ENCODE results near the gene DCDC2C.

The DCDC2C gene

DNA sequence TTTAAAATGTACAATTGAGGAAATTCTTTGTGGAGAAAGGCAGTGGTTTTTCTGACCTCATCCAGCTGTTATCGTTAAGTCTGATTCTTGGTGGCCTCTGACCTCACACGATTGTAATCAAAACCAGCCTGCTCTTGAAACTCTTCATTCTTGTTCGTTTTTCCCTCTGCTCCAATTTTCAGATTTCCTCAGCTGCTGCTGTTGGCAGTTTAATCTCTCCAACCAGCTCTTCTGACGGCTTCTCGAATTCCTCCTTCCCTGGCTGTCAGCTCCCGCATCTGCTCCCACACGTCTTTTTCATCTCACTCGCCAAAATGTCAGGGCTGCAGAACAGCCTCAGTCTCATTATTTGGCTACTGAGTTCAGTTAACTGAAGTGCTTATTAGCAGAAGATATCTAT is 136.1 kb downstream of the DCDC2C start:
- DNase-seq, result no peak

- no peak for DNase-seq
Observed at GRCh38 chr2:3840611-3841155, 137.3 kb downstream of the DCDC2C start.

- DNase-seq, result no peak
Observed at GRCh38 chr2:3847397-3848052, 144.2 kb downstream of the DCDC2C start.

GRCh38 chr2:3848776-3849175 is 145.4 kb downstream of the DCDC2C start:
- no peak for DNase-seq

DNA sequence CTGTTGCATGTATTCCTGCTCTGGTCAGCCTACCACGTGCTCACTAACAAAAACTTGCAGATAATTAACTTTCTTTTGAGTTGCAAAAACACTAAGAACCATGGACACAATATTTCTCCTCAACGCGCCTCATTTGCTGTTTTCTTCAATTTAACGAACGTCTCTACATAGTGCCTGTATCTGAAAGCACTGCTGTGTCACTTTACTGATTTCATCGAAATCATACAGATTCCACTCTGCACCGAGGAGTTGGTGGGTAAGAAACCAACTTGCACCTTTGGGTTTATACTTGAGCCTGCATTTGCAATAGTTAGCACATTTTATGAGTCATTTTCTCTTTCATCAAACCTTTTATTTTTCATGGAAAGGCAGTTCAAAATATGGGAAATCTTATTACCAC is 145.8 kb downstream of the DCDC2C start:
- no peak for DNase-seq

- DNase-seq, result no peak
Observed at GRCh38 chr2:3857576-3857975, 154.2 kb downstream of the DCDC2C start.

- no peak for DNase-seq
Observed at GRCh38 chr2:3864943-3865865, 161.8 kb downstream of the DCDC2C start.

DNA sequence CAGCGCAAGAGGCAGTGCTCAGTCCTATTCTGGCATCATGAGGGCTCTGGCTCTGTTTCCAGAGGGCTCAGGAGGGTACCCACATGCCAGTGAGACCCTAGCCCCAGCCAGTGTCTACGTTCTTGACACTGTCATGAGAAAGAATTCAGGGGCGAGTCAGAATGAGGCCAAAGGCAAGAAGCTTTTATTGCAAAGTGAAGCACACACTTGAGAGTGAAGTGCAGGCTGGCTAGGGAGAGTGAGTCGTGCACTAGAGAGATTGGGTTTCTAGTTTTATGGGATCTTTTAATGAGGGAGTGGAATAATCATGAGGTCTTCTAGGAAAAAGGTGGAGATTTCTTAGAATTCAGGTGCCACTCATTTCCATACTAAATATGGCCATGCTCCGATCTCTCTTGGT is 164.1 kb downstream of the DCDC2C start:
- no peak for DNase-seq

DNA sequence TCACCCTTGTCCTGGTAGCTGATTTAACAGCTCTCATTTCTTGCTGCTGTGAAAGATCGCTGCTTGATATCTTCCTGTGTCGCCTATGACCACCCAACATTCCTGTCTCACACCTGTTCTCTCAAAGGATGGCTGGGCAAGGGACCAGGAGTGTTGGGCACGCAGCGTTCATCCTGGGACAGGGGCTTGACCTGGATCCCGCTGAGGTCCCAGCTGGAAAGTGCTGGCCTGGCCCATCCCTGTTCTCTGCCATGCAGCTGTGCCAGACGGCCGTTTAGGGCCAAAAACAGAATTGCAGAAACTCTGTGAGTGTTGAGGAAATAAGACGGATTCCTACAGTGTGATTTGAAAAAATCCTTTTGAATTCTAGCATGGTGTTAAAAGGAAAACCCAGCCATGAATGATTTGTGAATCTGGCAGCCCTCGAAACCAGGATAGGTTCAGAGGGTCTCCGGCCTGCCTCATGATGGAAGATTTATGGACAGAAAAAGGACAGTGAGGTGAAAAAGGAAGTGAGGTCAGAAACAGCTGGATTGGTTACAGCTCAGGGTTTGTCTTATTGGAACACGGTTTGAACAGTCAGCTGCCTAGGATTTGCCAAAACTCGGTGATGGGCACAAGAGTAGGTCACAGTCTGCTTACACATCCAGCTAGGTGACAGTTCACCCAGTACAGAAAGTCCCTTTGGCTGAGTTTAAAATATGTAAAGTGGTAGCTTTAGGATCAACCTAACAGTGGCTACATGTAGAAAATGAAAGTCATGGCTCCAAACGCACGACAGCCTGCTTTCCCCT is 164.8 kb downstream of the DCDC2C start:
- no peak for DNase-seq

- no peak for DNase-seq
Observed at GRCh38 chr2:3870222-3870621, 166.8 kb downstream of the DCDC2C start.

DNA sequence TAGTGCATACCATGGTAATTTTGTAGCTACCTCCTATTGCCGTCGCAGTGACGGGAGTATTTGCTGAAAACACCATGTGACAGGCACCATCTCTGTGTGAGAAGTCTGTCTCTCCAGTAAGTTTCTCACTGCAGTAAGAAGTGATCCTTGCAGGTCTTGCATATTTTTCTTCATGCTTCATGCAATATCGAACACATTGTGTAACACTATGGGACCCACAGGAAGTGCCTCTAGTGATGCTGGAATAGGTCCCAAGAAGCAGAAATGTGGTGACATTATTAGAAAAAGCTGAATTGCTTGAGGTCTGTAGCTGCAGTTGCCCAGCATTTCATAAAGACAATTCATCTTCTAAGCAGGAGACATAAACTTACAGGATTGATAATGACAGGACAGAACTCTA is 167.6 kb downstream of the DCDC2C start:
- DNase-seq, result no peak

GRCh38 chr2:3872451-3872850 is 169.1 kb downstream of the DCDC2C start:
- DNase-seq, result no peak

DNA sequence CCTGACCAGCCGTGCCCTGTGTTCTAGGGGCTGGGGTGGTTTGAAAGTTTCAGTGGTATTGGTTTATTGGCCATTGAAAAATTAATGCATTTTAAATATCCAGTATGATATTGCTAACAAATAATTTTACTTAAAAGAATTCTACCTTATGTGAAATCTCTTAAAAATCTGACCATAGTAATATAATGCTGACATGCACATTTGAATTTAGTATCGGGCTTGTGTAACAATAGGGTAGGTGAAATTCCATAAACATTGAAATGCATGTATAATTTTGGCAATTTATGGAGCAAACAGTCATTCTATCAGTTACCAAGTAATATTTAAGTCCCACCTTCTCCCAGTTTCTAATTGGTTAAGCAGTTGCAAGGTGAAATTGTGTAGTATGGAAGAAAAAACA is 170.5 kb downstream of the DCDC2C start:
- no peak for DNase-seq

- no peak for DNase-seq
Observed at GRCh38 chr2:3876221-3876620, 172.8 kb downstream of the DCDC2C start.

DNA sequence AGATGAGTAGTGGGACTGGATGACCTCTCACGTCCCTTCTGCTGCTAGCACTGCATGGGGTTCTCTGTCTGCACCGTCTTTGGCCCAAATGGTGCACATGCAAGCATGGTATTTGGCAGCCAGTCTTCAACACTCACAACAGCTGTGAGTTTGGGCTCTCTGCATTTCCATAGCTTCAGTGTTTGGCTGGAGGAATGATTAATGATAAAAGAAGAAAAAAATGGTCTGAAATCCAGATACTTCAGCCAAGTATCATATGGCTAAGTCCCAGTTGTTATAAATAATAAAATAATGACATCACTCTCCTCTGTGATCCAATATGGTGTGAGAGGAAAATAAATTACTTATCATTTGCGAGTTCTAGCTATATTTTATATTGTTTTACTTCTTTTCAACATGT is 173.3 kb downstream of the DCDC2C start:
- no peak for DNase-seq

- no peak for DNase-seq
Observed at GRCh38 chr2:3885629-3886628, 182.6 kb downstream of the DCDC2C start.

DNA sequence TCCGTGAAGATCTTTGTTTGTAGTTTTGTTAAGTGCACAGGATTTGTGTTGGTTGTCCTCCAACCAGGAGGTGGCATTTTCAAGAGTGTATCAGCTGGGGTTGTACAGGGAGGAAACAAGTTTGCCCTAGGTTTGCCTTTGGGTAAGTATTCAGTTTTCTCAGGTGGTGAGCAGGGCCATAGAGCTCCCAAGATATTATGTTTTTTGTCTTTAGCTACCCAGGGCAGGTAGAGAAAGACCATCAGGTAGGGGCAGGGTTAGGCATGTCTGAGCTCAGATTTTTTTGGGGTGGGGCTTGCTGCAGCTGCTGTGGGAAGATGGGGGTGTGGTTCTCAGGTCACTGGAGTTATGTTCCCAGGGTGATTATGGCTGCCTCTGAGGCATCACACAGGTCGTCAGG is 191.6 kb downstream of the DCDC2C start:
- DNase-seq, result no peak

All from activated CD4-positive, alpha-beta T cell treated with anti-CD3 and anti-CD28 coated beads, Interleukin-2, amount 50 U/mL, for 4 hours (primary cell).